Measurements from ENCODE around the gene KDM4C. TPM values are rescaled to one million over a fixed set of nuclear protein-coding genes. Genes with fewer than 3 reads are reported as not detected.

Gene KDM4C
- total RNA-seq, 1 donor from 2014 or later: 14.7 TPM

DNA sequence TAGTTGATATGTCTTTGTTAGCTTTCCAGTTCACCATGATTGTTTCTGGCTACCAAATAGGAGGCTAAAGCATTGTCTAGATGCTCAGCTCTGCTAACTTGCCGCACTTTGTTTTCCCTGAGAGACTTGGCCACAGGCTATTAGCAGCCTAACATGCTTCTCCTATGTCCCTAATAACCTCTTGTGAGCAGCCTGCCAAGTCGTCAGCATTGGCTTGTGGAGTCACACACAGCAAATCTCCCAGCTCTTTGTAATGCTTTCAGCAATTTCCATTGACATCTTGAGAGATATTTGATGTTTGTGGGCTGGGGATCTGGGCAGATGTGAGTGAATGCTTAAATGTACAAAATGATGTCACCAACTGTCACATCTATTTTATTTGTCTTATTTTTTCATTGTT, 346.9 kb downstream of the KDM4C start:
- no peak overlapping the region for H3K4me3 ChIP-seq (ENCODE audit: low read depth, low read length)
- no peaks in the 10 kb centered on the region for H3K27me3 ChIP-seq (ENCODE audit: control insufficient read depth, insufficient read depth, low read length)
- no peak for TF ChIP-seq CTCF (IDR thresholded peaks at IDR 0.05; ENCODE audit: insufficient read depth, low read length, poor library complexity, severe bottlenecking)
- no peaks in the 10 kb centered on the region for H3K36me3 ChIP-seq (ENCODE audit: control insufficient read depth, insufficient read depth, low read length)
- no peak for DNase-seq (ENCODE audit: low read depth)

GRCh38 chr9:7105095-7105494, 347.3 kb downstream of the KDM4C start:
- no peak for TF ChIP-seq CTCF (IDR thresholded peaks at IDR 0.05; ENCODE audit: insufficient read depth, low read length, poor library complexity, severe bottlenecking)
- H3K36me3 ChIP-seq (ENCODE audit: control insufficient read depth, insufficient read depth, low read length): no peaks in the 10 kb centered on the region
- no peaks in the 10 kb centered on the region for H3K27me3 ChIP-seq (ENCODE audit: control insufficient read depth, insufficient read depth, low read length)
- no peak overlapping the region for H3K4me3 ChIP-seq (ENCODE audit: low read depth, low read length)
- no peak for DNase-seq (ENCODE audit: low read depth)

GRCh38 chr9:7108936-7109335, 351.2 kb downstream of the KDM4C start:
- no peak for TF ChIP-seq CTCF (IDR thresholded peaks at IDR 0.05; ENCODE audit: insufficient read depth, low read length, poor library complexity, severe bottlenecking)
- Histone ChIP-seq H3K36me3 (ENCODE audit: control insufficient read depth, insufficient read depth, low read length) (no peaks in the 10 kb centered on the region), H3K27me3 (ENCODE audit: control insufficient read depth, insufficient read depth, low read length) (no peaks in the 10 kb centered on the region), H3K4me3 (ENCODE audit: low read depth, low read length) (no peak overlapping the region)
- DNase-seq (ENCODE audit: low read depth): no peak

DNA sequence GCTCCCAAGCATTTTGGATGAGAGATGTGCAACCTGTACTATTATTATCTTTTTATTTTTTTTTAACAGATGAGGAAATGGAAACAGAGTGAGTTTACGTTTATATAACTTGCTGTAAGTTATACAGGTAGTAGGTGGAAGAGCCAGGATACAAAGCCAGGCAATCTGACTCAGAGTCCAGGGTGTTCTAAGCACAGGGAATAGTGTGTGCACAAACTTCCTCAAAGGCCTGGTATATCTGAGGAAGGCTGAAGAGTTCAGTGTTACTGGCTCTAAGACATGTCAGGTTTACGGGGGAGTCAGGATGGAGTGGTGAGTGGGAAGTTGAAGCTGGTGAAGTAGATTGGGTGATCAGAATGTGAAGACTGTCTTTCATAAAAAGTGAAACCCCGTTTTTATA, 353.6 kb downstream of the KDM4C start:
- Histone ChIP-seq H3K36me3 (ENCODE audit: control insufficient read depth, insufficient read depth, low read length) (no peaks in the 10 kb centered on the region), H3K27me3 (ENCODE audit: control insufficient read depth, insufficient read depth, low read length) (no peaks in the 10 kb centered on the region), H3K4me3 (ENCODE audit: low read depth, low read length) (no peak overlapping the region)
- TF ChIP-seq CTCF (IDR thresholded peaks at IDR 0.05; ENCODE audit: insufficient read depth, low read length, poor library complexity, severe bottlenecking): no peak
- no peak for DNase-seq (ENCODE audit: low read depth)

DNA sequence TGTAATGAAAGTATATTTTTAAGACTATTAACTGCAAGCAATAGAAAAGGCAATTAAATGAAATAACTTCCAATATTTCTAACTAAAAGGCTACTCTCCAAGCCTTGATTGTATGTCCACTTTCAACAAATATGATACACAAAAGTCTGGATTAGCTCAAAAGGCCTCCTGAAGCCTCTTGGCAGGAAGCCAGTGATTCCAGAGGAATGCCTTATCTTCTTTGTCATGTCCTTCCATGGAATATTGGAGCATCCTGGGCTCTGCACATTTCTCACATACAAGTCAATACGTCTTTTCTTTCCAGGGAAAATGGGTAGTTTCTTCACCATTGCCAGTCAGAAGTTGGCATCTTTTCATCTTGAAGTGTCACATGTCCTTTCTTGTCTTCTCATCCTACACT, 357.8 kb downstream of the KDM4C start:
- no peaks in the 10 kb centered on the region for H3K27me3 ChIP-seq (ENCODE audit: control insufficient read depth, insufficient read depth, low read length)
- DNase-seq (ENCODE audit: low read depth): no peak
- TF ChIP-seq CTCF (IDR thresholded peaks at IDR 0.05; ENCODE audit: insufficient read depth, low read length, poor library complexity, severe bottlenecking): no peak
- no peak overlapping the region for H3K4me3 ChIP-seq (ENCODE audit: low read depth, low read length)
- no peaks in the 10 kb centered on the region for H3K36me3 ChIP-seq (ENCODE audit: control insufficient read depth, insufficient read depth, low read length)

DNA sequence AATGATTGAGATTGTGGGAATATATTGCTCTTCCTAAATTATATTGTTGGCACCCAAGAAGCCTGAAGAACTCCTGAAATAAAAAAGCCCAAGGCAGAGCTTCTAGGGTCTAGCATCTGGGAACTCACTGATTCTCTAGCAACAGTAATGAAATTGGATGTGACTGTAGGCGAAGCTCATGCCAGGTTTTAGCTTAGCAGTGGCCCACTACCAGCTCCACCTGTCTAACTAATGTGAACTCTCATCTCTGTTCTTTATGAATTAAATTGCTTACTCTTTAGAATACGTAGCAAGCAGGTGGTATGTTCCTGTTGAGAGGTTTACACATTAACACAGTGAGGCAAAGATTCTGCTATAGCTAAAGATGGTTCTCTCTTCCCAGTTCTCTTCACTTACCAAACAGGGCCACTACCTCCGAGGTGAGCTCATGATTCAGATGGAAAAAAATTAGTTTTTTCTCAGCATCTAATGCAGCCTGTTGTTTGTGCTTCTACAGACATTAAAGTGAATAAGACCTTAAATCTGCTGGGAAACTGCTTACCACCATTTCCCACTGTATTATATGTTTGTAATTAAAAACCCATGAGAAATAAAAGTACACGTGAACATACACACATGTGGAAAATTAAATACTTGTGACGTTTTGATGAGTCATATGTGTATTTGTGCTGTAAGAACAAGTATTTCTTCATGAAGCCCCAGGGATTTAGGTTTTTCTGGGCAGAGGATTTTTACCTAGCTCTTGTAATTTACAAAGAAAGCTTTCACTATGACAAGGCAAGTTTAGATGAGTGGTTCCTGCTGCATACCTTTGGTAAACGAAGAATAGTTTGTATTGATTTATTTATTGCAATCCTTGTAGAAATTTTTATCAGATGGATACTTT, 360.1 kb downstream of the KDM4C start:
- TF ChIP-seq CTCF (IDR thresholded peaks at IDR 0.05; ENCODE audit: insufficient read depth, low read length, poor library complexity, severe bottlenecking): no peak
- Histone ChIP-seq H3K4me3 (ENCODE audit: low read depth, low read length) (no peak overlapping the region), H3K36me3 (ENCODE audit: control insufficient read depth, insufficient read depth, low read length) (no peaks in the 10 kb centered on the region), H3K27me3 (ENCODE audit: control insufficient read depth, insufficient read depth, low read length) (no peaks in the 10 kb centered on the region)
- DNase-seq (ENCODE audit: low read depth): no peak

Data from kidney epithelial cell (primary cell).